ENCODE measurements around the gene RNF213.
"Not testable (repeated sequence)": the region's sequence is repeated elsewhere in the genome, so short reads cannot be mapped to it uniquely, and the experiment has no call there.

DNA sequence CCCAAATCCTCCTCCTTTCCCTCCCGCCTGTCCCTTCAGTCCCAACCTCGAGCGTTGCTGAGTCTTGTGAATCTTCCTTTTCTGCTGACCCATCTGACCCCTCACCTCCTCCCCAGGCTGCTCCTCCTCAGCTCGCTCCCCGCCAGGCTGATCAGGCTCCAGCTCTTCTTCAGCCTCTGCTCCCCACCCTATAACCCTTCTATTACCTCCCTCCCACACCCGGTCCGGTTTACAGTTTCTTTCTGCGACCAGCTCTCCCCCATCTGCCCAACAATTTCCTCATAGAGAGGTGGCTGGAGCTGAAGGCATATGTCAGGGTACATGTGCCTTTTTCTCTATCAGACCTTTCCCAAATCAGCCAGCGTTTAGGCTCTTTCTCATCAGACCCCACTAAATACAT lies 140.4 kb downstream of the RNF213 start:
- TF ChIP-seq, protein P1, sequence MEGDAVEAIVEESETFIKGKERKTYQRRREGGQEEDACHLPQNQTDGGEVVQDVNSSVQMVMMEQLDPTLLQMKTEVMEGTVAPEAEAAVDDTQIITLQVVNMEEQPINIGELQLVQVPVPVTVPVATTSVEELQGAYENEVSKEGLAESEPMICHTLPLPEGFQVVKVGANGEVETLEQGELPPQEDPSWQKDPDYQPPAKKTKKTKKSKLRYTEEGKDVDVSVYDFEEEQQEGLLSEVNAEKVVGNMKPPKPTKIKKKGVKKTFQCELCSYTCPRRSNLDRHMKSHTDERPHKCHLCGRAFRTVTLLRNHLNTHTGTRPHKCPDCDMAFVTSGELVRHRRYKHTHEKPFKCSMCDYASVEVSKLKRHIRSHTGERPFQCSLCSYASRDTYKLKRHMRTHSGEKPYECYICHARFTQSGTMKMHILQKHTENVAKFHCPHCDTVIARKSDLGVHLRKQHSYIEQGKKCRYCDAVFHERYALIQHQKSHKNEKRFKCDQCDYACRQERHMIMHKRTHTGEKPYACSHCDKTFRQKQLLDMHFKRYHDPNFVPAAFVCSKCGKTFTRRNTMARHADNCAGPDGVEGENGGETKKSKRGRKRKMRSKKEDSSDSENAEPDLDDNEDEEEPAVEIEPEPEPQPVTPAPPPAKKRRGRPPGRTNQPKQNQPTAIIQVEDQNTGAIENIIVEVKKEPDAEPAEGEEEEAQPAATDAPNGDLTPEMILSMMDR (IDR thresholded peaks at IDR 0.05): not testable (repeated sequence)
- TF ChIP-seq POLR2A (IDR thresholded peaks at IDR 0.05): not testable (repeated sequence)
